Measurements from ENCODE around the gene SLC9B2.
"Not testable (repeated sequence)": the region's sequence is repeated elsewhere in the genome, so short reads cannot be mapped to it uniquely, and the experiment has no call there.

SLC9B2 gene

GRCh38 chr4:103018391-103019307, 57.9 kb downstream of the SLC9B2 start:
- no peak for FAIRE-seq

DNA sequence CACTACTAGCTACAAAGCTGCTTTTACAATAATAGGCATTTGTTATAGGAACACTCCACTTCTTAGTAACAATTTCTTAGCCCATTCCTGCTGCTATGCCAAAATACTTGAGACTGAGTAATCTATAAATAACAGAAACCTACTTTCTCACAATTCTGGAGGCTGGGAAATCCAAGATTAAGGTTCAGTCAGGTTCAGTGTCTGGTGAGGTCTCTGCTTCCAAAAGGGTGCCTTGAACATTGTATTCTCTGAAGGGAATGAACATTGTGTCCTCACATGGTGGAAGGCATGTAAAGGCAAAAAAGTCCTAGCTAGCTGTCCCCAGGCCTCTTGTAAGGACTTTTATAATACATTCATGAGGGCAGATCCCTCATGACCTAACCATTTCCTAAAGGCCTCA, 64.0 kb downstream of the SLC9B2 start:
- no peak for FAIRE-seq

GRCh38 chr4:103012060-103012459, 64.5 kb downstream of the SLC9B2 start:
- no peak for FAIRE-seq

GRCh38 chr4:103011378-103012025, 65.1 kb downstream of the SLC9B2 start:
- FAIRE-seq: no peak

GRCh38 chr4:103010804-103011203, 65.8 kb downstream of the SLC9B2 start:
- no peak for FAIRE-seq

DNA sequence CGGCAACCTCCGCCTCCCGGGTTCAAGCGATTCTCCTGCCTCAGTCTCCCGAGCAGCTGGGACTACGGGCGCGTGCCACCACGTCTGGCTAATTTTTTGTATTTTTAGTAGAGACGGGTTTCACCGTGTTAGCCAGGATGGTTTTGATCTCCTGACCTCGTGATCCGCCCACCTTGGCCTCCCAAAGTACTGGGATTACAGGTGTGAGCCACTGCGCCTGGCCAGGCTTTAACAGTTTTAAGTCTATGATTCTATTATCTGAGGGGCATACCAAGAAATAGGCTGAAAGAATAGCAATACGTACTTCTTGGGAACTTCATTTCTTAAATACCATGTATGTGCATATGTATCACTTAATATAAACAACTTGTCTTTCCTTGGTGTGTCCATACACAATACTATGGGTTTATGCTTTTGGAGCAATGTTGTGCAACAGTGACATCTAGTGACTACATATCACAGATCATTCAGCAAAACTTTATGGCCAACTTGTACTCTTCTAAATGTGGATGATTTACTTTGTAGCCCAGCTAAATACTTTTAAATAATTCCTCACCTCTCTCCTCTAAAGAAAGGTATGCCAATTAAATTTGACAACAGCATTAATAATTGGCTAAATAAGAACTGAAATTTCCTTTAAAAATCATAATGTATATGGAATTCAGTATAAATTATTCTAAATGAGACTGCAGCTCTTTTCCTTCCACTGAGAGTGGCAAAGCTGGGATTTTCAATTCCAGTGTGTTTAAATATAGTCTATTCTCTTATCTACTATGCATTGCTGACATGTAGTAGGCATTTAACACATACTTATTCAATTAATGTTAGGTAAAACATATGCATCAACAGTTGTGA, 67.5 kb downstream of the SLC9B2 start:
- FAIRE-seq: peak; percentile 69

GRCh38 chr4:103002551-103002950, 74.0 kb downstream of the SLC9B2 start:
- no peak for FAIRE-seq

DNA sequence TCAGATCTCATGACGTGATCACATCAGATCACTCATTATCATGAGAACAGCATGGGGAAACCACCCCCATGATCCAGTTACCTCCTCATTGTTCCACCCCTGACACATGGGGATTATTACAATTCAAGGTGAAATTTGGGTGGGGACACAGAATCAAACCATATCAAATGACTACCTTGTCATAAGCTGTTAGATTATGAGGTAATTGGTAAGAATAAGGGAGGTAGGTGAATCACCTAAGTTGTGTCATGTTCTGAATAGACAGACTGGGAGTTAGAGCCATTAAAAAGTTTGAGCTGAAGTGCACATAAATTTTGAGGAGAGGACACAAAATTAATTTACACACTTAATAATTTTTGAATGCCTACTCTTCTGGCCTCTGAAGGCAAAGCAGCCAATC, 81.8 kb downstream of the SLC9B2 start:
- FAIRE-seq: no peak

GRCh38 chr4:102993985-102994384, 82.6 kb downstream of the SLC9B2 start:
- FAIRE-seq: not testable (repeated sequence)

DNA sequence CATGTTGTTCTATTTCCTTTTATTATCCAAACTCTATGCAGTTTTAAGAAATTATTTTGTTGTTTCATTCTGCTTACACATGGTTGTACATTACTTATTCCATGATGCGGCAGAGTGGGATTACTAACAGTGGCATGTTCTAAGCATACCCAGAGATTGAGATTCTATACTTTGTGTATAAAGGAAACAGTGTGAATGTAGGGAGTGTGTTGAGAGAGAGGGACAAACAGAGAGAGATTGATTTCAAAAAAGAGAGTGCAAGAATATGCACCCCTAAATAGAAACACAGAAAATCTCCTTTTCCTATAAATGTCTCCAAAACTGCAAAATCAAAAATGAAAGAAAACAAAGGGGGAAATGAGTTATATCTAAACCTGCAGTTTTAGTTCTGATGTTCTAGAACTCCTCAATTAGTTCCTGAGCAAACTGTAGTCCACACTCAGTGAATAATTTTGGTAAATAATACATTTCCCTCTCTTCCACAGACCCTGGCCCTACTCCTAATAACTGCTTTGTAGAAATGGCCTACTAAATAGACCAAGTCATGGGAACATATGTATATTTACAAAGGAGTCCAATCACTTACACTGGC, 88.0 kb downstream of the SLC9B2 start:
- FAIRE-seq: no peak

GRCh38 chr4:102981005-102981404, 95.6 kb downstream of the SLC9B2 start:
- FAIRE-seq: no peak
